HG03342 (cell line): Measurements from ENCODE around the gene LRRC18.

ENCODE experiments used
- ATAC-seq: cut with Tn5 transposase; IDR thresholded peaks from one replicate; pipeline ENCODE4 v1.9.1; 2021; ENCODE audit warnings: mild to moderate bottlenecking, moderate library complexity; ENCODE audit not compliant: unreplicated experiment

Gene LRRC18

GRCh38 chr10:48939790-48940325 lies at the start of gene LRRC18:
TSS of gene LRRC18 (minus strand) at chr10:48939840. CDS start at chr10:48914155, 25,685 bp downstream.
- no peak for ATAC-seq

- ATAC-seq: no peak
Measured at GRCh38 chr10:48985621-48986158, 46.0 kb upstream of the LRRC18 start.

- no peak for ATAC-seq
Measured at GRCh38 chr10:48983648-48984351, 44.2 kb upstream of the LRRC18 start.

- no peak for ATAC-seq
Measured at GRCh38 chr10:48982584-48982983, 42.9 kb upstream of the LRRC18 start.

- peak; percentile 47 for ATAC-seq
Measured at GRCh38 chr10:48981310-48981907, 41.8 kb upstream of the LRRC18 start.

GRCh38 chr10:48978318-48978717 lies 38.7 kb upstream of the LRRC18 start:
- no peak for ATAC-seq

- no peak for ATAC-seq
Measured at GRCh38 chr10:48976196-48976595, 36.6 kb upstream of the LRRC18 start.

GRCh38 chr10:48974510-48975156 lies 35.0 kb upstream of the LRRC18 start:
- no peak for ATAC-seq

GRCh38 chr10:48973065-48973464 lies 33.4 kb upstream of the LRRC18 start:
- no peak for ATAC-seq

- no peak for ATAC-seq
Measured at GRCh38 chr10:48970654-48971053, 31.0 kb upstream of the LRRC18 start.

GRCh38 chr10:48970046-48970445 lies 30.4 kb upstream of the LRRC18 start:
- no peak for ATAC-seq

GRCh38 chr10:48968036-48968435 lies 28.4 kb upstream of the LRRC18 start:
- no peak for ATAC-seq

- ATAC-seq: no peak
Measured at GRCh38 chr10:48965460-48965859, 25.8 kb upstream of the LRRC18 start.

- no peak for ATAC-seq
Measured at GRCh38 chr10:48964038-48964437, 24.4 kb upstream of the LRRC18 start.

- ATAC-seq: no peak
Measured at GRCh38 chr10:48958598-48959190, 19.1 kb upstream of the LRRC18 start.

GRCh38 chr10:48957361-48958151 lies 17.9 kb upstream of the LRRC18 start:
- ATAC-seq: no peak

GRCh38 chr10:48951707-48952106 lies 12.1 kb upstream of the LRRC18 start:
- ATAC-seq: no peak

- ATAC-seq: no peak
Measured at GRCh38 chr10:48948470-48949037, 8.9 kb upstream of the LRRC18 start.

GRCh38 chr10:48947690-48948469 lies 8.2 kb upstream of the LRRC18 start:
- no peak for ATAC-seq
